ENCODE measurements around the gene ETV6.

- TF ChIP-seq NFYB (IDR thresholded peaks at IDR 0.05; ENCODE audit: extremely low read depth, insufficient read length) (no peak), HDGF (IDR thresholded peaks at IDR 0.05) (no peak), POLR3G (IDR thresholded peaks at IDR 0.05; ENCODE audit: extremely low read depth, insufficient read length, insufficient replicate concordance) (no peak), POLR2A (conservative IDR thresholded peaks at IDR 0.05) (no peak), SIX5 (IDR thresholded peaks at IDR 0.05; ENCODE audit: borderline replicate concordance in 1 of 2, insufficient read depth in 1 of 2, low read depth in 1 of 2, low read length in 2 of 2) (no peak), SREBF2 (CRISPR knock-in tag; IDR thresholded peaks at IDR 0.05) (no peak), SRF (CRISPR knock-in tag; IDR thresholded peaks at IDR 0.05) (no peak), ATF2 (CRISPR knock-in tag; IDR thresholded peaks at IDR 0.05) (no peak), KAT7 (CRISPR knock-in tag; IDR thresholded peaks at IDR 0.05; ENCODE audit: borderline replicate concordance) (no peak), CTCF (IDR thresholded peaks at IDR 0.05 in 2 of 3, conservative IDR thresholded peaks at IDR 0.05 in 1 of 3; ENCODE audit: insufficient read depth in 2 of 3, low read depth in 1 of 3, low read length in 3 of 3) (no peak)
These were observed 138.7 kb downstream of the ETV6 start for GRCh38 chr12:11787933-11788849.
